Left lobe of liver (tissue), 2 donors: ENCODE results near the gene PSG6. TPM values are rescaled to one million over a fixed set of nuclear protein-coding genes. Genes with fewer than 3 reads are reported as not detected.
"Not testable (repeated sequence)": the region's sequence is repeated elsewhere in the genome, so short reads cannot be mapped to it uniquely, and the experiment has no call there.

Experiments used
- ATAC-seq: fragments of 200-7000 bp; cut with Tn5 transposase; one replicate; pipeline ENCODE4 v1.9.1; 2020; ENCODE audit warnings: mild to moderate bottlenecking, moderate library complexity
- DNase-seq: peaks from one replicate; pipeline ENCODE4 v3.0.0-alpha.2; 2020; ENCODE audit warnings: low spot score
- total RNA-seq: library from RNA; stranded (reverse); gene quantifications from one replicate; pipeline ENCODE4 v1.2.1, GENCODE V29; 2021
- donor health status: DM: no; HTN: no; CAD: no; lungs with moderate emphysema.
- donor health status: DM: no; HTN: yes; CAD: no.

Gene PSG6
- total RNA-seq: not detected

DNA sequence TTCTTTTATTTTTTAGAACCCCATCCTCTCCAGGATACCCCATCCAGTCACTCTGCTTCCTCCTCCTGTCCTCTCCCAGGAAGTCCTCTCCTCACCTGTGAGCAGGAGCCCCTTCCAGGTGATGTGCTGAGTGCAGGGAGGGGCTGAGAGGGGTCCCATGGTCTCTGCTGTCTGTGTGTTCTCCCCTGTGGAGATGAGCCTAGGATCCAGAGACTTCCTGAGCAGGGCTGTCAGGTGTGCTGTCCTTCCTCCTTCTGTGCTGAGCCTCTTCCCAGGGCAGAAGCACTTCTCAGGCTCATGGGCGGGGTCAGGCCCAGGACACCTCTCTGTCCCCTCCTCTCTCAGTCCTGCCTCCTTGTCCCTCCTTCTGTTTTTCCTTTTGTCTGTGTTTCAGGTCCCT, at the start of gene PSG6:
Gene PSG6 (minus strand): TSS at position 261 of the 400 bp plus-strand sequence. CDS start 102 bp downstream, at position 159.
- DNase-seq: peak; percentile 37

DNA sequence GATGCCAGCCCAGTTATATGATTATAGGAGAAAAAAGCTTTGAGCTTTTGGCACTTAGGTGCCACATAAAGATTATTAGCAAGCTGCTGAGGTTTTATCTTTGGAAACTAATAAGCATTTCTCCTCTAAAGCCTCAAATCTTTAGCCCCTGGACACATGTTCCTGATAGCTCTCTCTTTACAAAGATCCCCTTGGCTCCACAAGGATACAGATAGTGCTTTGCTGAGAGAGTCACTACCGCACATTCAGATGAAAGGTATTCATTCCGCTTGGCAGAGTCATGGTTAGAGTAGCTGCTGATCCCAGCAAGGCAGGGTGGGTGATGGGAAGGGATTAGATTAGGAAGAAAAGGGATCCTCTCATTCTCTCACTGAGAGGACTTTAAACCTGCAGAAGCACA, 47.5 kb upstream of the PSG6 start:
- no peak for ATAC-seq
- no peak for DNase-seq

More for the DNA sequence above, at the start of gene PSG6:
- ATAC-seq: not testable (repeated sequence)

DNA sequence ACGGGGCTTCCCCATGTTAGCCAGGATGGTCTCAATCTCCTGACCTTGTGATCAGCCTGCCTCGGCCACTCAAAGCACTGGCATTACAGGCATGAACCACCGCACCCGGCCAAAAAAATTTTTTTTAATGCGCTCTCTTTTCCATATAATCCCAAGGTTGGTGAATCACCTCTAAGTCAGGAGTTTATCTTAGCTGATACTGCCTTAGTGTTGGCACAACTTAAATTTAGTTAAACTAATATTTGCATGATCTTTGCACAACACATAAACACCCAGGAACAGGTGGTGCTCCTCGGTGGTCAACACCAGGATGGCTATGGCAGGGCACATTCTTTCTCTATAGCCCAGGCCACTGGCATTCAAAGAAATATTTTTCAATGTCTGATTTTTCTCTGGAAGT, 43.4 kb upstream of the PSG6 start:
- ATAC-seq: no peak
- DNase-seq: no peak

DNA sequence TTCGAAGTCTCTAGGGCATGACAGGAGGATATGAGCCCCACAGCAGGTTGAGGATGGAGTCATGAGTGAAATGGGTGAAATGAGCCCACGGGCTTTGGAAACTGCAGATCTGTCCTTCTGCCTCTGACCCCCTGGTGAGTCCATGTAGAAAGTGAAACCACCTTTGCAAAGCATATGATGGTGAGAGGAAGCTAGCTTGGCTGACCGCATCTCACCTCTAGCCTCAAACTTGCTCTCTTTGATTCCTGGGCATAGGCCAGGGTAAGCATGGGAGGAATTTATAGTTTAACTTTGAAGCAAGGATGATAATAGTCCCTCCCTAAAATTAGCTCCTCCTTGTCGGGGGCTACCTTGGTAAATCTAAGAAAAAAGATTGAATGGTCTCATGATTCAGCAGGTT, 34.4 kb upstream of the PSG6 start:
- not testable (repeated sequence) for ATAC-seq, DNase-seq

DNA sequence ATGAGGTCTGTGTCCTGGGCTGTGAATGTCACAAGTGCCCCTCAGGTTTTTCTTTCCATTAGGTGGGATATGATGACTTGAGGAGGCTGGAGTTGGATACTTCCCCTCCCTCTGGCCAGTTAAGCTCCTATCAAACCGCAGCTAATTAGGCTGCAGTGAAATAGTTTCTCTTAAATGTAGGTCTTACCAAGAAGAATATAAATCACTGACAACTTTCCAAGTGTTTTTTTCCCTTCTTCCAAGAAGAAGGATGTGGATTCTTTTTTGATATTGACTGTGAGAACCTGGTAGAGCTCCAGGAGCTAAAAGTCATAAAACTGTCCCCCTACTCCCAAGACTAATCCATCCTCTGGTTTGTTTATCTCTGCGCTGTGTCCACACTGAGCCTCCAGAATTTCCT, 33.8 kb upstream of the PSG6 start:
- ATAC-seq, DNase-seq: not testable (repeated sequence)

DNA sequence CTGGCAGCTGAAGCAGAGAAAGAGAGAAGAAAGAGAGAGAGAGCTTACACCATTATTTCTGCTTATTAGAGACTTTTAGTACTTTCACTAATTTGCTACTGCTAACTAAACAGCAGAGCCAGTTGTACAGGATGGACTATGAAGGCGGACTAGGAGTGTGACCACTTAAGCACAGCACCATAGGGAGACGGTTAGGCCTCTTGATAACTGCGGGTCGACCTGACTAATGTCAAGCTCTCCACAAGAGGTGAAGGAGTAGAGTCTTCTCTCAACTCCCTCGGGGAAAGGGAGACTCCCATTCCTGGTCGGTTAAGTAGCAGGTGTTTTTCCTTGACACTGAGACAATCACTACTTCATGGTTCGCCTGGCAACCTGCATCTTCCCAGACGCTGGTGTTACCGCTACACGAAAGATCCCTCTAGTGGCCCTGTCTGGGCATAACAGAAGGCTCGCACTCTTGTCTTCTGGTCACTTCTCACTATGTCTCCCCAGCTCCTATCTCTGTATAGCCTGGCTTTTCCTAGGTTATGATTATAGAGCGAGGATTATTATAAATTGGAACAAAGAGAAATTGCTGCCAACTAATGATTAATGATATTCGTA, 24.6 kb upstream of the PSG6 start:
- DNase-seq: no peak
- no peak for ATAC-seq

DNA sequence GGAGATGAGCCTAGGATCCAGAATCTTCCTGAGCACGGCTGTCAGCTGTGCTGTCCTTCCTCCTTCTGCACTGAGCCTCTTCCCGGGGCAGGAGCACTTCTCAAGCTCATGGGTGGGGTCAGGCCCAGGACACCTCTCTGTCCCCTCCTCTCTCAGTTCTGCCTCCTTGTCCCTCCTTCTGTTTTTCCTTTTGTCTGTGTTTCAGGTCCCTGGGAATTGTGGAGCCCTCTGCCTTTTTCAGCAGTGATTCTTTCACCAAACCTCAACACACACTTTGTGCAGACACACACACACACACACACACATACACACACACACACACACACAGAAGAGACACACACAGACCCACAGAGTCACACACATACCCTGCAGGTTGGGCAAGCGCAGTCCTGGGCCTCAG, 19.4 kb upstream of the PSG6 start, which contains the start of gene PSG7:
Gene PSG7 (minus strand): TSS at position 101 of the 400 bp plus-strand sequence. CDS start 131 bp downstream, outside the sequence.
- DNase-seq, ATAC-seq: not testable (repeated sequence)

DNA sequence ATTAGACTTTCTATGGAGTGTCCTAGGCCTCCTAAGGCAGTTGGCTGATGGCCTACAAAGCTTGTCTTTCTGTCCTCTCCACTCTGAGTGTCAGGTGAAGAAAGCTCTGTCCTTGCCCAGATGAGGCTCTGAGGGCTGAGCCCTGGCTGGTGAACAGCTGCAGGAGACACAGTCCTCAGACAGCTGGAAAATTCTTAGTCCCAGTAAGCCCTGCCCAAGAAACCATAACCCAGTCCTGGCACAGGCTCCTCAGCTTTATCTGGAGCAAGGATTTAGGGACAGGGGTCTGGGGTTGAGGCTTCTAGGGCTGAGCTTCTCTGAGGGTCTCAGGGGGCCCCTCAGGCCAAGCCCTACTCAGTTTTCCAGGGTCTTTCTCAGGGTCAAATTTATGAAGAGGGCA, 17.0 kb upstream of the PSG6 start:
- ATAC-seq, DNase-seq: not testable (repeated sequence)

DNA sequence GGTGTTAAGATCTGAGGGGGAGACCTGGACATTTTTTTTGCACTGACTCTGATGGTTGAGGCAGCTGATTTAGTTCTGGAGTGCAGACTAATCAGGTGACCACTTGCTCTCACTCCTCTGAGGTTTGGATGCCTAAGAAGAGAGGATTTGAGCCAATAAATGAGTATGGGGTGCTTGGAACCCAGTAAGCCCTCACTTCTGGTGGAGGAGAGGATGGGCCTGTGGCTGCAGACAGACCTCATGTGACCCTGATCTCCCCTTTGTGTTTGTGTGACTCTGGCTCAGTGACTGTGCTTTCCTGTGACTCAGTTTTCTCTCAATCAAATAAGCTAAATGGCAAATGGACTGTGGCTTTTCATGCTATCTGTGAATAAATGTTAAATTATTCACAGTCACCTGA, 16.5 kb upstream of the PSG6 start:
- ATAC-seq, DNase-seq: not testable (repeated sequence)

DNA sequence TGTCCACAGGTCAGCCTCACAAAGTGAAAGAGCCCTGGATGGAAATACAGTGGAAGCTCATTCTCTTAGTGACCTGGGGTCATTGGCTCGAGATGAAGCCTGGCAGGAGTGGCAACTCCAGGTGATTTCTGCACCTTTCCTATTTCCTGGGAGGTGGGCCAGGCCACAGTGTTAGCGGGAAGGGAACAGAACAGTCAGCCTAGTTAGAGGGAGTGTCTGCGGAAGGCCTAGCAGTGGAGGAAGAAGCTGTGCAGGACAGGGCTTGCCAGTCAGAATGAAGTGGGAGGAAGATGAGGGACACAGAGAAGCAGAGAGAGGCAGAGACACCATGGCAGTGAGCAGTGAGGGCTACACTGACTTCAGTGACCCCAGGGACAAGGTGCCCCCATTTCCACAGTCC, 15.7 kb upstream of the PSG6 start:
- ATAC-seq, DNase-seq: not testable (repeated sequence)

DNA sequence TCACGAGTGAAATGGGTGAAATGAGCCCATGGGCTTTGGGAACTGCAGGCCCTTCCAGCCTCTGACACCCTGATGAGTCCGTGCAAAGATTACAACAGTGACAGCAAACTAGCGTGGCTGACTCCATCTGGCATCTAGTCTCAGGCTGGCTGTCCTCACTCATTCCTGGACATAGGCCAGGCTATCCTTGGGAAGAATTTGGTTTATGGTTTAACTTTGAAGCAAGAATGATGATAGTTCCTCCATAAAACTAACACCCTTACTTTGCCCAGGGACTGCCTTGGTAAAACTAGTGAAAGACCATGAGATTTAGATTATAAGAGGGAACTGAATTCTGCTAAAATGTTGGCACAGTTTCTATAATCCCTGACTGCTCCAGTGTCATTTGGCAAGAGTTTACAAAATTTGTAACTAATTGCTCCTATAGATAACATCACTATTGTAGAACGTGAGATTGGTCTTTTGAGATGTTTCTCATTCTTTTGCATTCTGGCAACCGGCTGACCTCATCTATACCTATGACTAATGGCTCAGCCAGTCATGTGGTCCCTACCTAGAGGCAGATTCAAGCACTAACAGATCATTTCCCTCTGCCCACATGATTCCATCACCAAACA, 14.9 kb upstream of the PSG6 start:
- ATAC-seq: not testable (repeated sequence)
- DNase-seq: peak; percentile 15

DNA sequence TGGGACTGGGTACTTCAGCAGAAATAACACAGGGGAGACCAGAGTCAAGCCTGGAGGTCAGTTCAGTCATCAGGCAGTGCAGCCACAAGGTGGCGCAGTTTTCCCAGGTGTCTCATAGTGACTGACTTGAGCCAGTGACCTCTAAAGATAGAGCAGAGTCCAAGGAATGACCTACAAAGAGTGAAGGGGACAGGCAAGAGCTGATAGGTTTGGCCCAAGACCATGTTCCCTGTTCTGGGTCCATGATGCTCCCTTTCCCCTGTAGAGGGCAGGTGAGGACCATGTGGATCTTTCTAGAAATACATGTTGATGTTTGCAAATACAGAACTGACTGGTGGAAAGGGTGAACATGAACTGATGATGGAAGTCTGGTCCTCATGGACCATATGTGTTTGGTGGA, 12.5 kb upstream of the PSG6 start:
- DNase-seq: peak; percentile 43
- not testable (repeated sequence) for ATAC-seq

DNA sequence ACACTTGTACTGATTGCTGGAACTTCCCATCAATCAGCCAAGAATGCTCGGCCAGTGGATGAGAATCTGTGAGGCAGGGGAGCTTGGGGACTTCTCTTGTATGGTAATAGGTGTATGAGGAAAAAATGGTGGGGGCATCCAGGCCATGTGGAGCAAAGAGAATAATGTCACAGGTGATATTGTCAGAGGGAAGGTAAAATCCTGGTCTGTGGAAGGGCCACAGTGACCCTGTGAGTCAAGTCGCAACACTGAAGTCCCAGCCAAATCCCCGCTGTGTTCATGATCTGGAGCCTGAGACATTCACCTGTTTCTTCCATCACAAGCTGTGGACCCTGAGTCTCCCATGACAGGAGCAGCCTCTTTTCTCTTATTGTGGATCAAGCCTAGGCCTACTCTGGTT, 11.2 kb upstream of the PSG6 start:
- DNase-seq (peak; percentile 26), ATAC-seq (no peak)

DNA sequence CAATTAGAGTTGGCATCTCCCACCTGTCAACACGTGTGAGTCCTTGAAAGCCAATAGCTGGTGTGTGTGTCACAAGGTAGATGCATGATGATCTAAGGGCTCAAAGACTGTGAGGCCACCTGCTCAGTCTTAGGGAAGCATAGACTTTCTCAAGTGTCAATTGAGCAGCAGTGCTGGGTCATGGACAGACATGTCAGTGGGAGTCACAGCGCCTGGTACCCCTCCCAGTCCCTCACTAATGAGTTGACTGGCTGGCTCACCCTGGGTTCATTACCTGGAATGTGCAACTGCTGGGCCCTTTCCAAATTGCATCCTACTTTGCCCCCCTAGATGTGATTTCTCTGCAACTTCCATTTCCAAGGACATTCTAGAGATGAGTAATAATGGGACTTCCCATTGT, 9.1 kb upstream of the PSG6 start:
- DNase-seq (peak; percentile 16), ATAC-seq (no peak)

DNA sequence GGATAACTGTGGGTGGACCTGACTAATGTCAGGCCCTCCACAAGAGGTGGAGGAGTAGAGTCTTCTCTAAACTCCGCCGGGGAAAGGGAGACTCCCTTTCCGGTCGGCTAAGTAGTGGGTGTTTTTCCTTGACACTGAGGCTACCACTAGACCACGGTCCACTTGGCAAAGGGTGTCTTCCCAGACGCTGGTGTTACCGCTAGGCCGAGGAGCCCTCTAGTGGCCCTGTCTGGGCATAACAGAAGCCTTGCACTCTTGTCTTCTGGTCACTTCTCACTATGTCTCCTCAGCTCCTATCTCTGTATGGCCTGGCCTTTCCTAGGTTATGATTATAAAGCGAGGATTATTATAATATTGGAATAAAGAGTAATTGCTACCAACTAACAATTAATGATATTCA, 5.4 kb upstream of the PSG6 start:
- peak; percentile 49 for DNase-seq

DNA sequence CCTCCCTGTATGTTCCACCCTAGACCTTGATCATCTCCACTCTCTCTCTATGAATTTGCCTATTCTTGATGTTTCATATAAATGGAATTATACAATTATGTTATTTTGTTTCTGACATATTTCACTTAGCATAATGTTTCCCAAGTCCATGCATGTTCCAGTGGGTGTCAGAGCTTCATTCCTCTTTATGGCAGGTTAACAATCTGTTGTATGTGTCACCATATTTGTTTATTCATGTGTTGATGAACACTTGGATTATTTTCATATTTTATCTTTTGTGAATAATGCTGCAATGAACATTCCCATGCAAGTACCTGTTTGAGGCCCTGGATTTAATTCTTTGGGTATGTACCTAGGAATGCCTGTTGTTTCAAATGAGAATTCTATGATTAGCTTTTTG, 3.3 kb upstream of the PSG6 start:
- not testable (repeated sequence) for DNase-seq

More for the DNA sequence above, 5.4 kb upstream of the PSG6 start:
- ATAC-seq: not testable (repeated sequence)

DNA sequence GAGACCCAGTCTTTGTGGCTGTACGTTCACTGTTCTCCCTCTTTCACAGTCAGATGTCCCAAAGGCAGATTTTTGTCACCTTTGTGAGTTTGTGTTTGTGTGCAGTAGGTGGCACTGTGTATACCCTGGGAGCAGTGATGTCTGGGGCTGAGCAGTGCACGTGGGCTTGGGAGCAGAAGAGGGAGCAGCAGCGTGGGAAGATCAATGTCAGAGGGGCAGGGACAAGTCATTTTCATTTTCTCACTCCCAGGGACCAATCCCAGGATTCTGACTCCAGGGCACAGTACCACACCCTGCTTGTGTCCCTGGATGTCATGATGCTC, 2.0 kb upstream of the PSG6 start:
- peak; percentile 14 for DNase-seq
- no peak for ATAC-seq

More for the DNA sequence above, 3.3 kb upstream of the PSG6 start:
- not testable (repeated sequence) for ATAC-seq

DNA sequence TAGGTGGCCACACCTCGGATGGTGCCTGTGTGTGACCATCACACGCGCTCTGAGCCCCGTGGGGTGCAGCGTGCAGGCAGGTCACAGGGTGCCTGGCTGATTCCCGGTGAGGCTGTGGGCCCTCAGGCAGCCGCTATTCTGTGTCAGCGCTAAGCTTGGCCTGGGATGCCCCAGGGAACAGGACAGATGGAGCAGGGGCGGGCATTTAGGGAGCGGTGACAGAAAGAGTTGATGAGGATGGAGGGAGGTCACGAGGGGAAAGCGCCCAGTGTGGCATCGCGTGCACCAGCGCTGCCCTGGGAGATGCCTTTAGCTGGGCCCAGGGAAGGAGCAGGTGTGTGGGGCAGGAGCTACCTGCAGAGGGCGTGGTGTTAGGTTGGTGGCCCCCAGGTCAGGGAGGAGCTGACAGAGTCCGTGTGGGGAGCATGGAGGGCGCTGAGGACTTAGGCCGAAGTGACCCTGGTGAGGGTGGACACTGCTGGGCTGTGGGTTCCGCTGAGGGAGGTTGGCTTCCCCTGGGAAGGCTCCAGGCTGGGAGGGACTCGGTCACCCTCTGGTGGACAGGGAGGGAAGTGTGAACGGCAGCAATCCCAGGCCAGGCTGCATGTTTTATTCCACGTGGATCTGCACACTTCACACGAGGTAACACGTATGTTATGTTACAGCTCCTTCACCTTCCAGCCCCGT, 1.5 kb upstream of the PSG6 start:
- DNase-seq: peak; percentile 39
- not testable (repeated sequence) for ATAC-seq

DNA sequence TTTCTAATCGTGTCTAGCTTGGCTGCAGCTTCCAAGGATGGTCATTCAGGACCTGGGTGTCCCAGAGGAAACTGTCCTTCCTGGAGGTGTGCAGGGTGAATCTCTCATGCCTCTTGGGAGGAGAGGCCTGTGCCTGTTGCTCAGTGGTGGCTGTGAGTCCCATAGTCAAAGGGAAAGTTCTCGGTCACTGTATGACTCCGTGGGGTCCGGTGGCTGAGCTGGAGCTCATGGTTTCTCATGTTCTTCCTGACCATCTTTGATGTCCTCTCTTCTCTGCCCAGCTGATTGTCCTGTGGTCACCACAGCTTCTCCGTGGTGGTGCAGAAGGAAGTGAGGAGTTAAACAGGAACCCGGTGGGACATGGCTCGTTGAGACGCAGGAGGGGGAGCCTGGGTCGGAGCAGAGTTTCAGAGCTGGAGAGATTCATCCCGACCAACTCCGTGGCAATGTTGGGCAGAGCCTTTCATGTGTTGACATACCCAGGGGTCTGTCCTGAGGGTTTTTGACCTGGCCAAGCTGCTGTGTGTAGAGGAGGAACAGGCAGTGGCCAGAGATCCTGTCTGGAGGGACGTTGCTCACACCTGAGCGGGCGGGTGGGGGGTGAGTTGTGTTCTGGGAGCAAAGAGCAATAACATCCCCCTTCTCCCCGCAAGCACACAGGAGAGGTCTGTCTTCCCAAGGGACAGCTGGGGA, 829 bp upstream of the PSG6 start:
- peak; percentile 21 for DNase-seq
- not testable (repeated sequence) for ATAC-seq

DNA sequence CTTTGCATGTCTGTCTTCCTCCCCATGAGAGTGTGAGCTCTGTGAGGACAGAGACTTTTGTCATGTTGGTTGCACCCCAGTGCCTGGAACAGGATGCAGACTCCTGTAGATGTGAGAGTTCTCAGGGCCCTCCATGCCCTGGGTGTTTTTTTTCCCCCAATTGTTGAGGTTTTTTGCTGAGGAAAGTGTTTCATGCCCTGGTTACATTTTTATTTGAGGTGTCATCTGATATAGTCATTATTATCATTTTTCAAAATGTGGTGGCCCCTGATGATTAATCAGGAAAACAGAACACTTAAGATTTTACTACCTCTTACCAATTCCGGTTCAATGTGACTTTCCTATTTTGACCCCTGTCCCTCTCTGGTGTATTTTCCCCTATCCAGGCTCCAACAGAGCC, 763 bp downstream of the PSG6 start:
- ATAC-seq, DNase-seq: not testable (repeated sequence)

DNA sequence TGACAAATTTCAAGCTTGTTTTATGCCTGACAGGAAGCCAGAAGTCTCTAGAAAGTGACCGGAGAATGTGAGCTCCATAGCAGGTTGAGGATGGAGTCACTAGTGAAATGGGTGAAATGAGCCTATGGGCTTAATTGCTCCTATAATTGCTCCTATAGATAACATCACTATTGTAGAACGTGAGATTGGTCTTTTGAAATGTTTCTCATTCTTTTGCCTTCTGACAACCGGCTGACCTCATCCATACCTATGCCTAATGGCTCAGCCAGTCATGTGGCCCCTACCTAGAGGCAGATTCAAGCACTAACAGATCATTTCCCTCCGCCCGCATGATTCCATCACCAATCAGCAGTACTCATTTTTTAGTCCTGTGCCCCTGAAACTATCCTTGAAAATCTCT, 4.2 kb downstream of the PSG6 start:
- DNase-seq, ATAC-seq: not testable (repeated sequence)
